SKM-1 (cell line): ENCODE results near the gene RGMA.

Experiments
- DNase-seq: peaks from one replicate; lab custom pipeline; 2025; ENCODE audit not compliant: unreplicated experiment; lab: John Stamatoyannopoulos, UW

Gene RGMA

DNA sequence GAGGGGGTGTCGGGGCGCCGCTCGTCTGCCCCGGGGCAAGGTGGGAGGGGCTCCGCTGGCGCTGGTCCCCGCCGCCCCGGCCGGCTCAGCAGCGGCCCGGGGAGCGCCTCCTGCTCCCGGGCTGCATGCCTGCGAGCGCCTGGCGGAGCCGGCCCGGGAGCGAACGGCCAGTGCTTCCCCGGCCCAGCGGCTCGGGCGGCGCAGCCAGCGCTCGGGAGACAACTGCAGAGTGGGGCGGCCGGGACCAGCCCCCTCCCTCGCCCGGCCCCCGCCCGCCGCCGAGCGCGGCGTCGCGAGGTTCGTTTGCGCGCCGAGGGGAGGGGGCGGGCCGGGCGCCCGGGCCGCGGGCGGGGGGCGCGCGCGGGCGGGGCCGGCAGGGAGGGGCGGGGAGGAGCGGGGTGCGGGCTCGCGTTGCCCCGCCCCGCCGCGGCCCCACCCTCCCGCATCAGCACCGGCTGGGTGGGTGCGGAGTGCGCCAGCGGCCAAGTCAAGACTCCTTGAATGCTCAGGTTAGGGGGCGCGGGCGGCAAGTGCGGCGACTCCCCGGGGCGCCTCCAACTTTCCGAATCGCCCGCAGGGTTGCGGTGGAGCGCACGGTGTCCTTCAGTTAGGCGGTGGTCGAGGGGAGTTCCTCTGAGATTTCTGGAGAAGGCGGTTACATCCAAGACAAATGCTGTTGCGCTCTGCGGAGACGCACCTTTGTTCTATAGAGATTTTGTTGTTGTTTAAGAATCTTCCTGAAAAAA lies at the start of gene RGMA:
Gene RGMA, minus strand, starts transcription at position 231 of the 746 bp plus-strand sequence. CDS start 279 bp downstream, outside the sequence.
- DNase-seq: no peak

DNA sequence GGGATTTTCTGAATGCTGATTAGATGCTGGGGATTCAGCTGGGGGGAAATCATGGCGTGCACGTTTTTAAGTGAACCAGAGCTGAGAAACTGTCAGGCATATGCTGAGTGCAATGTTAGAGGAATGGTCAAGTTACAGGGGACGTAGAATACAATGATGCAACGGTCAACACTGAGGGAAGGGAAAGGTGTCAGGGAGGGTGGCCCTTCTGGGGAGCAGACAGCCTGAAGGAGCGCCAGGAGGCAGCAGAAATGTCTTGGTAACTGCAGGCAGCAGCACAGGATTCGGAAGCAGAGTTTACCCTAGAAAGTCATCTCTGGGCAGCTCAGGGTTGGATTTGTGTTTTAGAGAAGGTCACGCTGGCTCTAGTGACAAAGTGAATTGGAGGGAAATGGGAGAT lies 47.6 kb upstream of the RGMA start:
- DNase-seq: no peak

DNA sequence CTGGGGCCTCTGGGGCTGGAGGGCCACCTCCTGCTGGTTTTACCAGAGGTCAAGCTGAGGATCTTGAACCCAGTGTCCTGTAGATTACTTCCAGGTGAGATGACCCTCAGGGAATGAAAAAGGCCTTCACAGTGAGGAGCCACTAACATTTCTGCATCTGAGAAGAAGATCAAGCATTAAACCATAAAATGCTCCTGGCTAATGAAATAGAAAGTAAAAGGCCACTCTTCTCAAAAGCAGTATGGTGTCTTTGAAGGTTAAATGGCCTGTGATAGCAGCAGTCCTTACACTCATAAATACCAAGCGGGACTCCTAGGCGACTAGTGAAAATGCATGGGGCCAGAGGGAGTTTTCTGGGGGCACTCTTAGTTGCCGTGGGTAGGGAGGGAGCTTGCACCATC lies 47.0 kb upstream of the RGMA start:
- no peak for DNase-seq

GRCh38 chr15:93135459-93135858 lies 46.4 kb upstream of the RGMA start:
- no peak for DNase-seq

DNA sequence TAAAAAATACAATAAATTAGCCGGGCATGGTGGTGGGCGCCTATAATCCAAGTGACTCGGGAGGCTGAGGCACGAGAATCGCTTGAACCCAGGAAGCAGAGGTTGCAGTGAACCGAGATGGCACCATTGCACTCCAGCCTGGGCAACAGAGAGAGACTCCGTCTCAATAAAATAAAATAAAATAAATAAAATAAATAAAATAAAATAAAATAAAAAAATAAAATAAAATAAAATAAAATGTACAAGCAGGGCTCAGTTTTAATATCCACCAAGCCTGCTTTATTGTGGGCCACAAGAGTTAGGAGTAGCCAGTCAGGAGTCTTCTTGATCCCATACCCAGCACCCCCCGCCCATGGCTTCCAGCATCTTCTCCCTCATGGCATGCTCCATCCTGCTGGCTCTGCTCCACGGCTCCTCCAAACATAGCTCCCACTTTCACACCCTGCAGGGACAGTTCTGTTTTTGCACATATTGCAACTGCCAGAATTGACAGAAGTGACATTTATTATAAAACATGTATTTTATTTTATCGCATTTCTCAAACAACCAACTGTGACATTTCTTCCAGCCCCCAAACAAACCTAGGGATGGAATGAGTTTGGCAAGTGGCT lies 42.6 kb upstream of the RGMA start:
- DNase-seq: no peak

- DNase-seq: no peak
Measured at GRCh38 chr15:93129702-93130488, 40.9 kb upstream of the RGMA start.

GRCh38 chr15:93127286-93127685 lies 38.3 kb upstream of the RGMA start:
- DNase-seq: no peak

DNA sequence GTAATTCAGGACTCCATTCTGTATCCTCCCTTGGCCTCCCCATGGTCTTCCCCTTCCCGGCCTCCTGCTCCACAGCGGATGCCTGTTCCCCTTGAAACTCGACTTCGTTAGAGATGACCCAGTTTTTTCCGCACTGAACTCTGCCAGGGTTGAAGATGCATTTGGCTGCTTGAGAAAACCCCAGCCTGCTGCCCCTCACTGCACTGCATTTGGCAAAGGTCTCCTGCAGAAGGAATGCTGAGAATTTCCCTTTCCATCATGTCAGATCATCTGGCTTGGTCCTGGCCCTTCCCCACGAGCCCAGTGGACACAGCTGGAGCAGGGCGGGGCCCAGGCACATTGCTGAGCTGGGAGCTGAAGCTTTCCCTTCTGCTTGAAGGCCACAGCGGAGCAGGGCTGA lies 37.6 kb upstream of the RGMA start:
- DNase-seq: no peak

GRCh38 chr15:93126148-93126547 lies 37.1 kb upstream of the RGMA start:
- no peak for DNase-seq

DNA sequence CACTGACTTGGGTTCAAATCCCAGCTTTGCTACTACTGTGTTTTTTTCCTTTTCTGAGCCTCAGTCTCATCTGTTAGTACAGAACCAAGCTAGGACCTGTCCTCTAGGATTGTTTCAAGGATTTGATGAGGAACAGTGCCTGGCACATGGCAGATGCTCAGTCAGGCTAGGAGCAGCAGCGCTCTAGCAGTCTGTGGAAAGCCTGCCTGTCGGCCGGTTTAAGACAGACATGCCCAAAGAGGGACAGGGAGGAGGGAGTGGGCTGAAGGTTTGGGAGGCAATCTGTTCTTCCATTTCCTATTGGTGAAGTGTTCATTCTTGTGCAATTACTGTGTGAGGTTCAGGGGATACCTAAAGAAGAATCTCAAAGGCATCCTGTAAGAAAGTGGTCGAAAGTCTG lies 35.1 kb upstream of the RGMA start:
- no peak for DNase-seq

- no peak for DNase-seq
Measured at GRCh38 chr15:93121973-93122910, 33.2 kb upstream of the RGMA start.

DNA sequence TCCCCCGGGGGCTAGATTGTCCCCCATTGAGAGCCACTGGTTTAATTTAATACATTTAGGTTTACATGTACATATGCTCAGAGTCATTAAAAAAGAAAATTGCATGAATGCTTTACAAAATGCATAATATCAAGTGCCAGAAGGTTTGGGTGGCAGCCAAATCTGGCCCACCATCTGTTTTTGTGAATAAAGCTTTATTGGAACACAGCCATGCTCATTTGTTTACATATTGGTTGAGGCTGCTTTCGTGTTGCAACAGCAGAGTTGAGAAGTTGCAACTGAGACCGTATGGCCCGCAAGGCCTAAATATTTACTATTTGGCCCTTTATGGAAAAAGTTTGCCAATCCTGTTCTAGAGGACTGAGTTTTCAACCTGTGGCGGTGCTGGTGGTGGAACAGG lies 32.1 kb upstream of the RGMA start:
- DNase-seq: no peak

DNA sequence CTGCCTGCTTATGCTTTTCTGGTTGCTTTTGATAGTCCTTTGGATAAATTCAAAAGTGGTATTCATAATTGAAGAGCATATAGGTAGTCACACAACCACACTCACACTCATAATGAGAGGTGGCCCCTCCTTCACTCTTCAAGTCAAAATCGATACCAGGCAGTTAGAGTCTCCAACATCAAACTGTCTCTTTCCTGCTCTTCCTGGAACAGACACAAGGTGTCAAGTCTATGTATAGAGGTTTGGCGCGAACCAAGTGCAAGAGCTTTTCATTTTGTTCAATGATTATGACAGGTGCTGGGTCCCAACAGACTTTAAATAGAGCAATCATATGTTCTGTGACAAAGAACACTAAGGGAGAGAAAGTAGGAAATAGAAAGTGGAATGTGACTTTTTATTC lies 29.9 kb upstream of the RGMA start:
- no peak for DNase-seq

DNA sequence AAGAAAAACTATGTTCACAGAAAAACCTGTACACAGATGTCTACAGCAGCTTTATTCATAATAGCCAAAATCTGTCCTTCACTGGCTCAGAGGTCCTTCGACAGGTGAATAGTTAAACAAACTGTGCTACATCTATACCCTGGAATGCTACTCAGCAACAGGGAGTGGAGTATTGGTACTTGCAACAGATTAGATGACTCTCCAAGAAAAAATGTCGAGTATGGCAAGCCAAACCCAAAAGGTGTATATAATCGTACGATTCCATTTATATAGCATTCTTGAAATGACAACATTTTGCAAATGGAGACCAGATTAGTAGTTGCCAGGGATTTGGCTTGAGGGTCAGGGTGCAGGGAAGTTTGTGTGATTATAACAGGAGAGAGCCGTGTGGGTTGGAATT lies 22.4 kb upstream of the RGMA start:
- DNase-seq: no peak

GRCh38 chr15:93110502-93111040 lies 21.6 kb upstream of the RGMA start:
- DNase-seq: no peak

- DNase-seq: no peak
Measured at GRCh38 chr15:93109336-93110102, 20.5 kb upstream of the RGMA start.

DNA sequence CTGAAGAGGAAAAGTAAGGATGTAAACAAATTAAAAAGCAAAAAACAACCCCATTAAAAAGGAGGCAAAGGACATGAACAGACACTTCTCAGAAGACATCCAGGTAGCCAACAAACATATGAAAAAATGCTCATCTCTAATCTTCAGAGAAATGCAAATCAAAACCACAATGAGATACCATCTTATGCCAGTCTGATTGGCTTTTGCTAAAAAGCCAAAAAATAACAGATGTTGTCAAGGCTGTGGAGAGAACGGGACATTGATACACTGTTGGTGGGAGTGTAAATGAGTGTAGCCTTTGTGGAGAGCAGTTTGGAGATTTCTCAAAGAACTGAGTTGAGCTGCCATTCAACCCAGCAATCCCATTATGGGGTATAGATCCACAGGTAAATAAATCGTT lies 18.6 kb upstream of the RGMA start:
- no peak for DNase-seq

DNA sequence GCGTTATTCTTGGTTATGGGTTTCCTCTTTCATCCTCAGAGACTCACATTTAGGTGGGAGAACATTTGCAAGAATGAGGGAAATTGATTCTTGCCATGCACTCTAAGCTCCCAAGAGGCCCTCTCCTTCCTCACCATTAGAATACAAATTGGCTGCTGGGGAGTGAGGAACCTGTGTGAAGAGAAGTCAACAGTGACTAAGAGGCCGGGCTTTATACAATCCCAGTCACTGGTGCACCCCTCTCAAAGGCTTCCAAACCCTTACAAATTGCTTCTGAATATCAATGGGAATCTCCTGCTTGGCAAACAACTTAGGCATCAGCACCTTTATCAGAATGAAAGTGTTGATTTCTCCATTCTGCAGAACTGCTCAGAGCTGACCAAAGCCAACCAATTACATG lies 16.5 kb upstream of the RGMA start:
- no peak for DNase-seq

GRCh38 chr15:93103823-93104222 lies 14.8 kb upstream of the RGMA start:
- no peak for DNase-seq

DNA sequence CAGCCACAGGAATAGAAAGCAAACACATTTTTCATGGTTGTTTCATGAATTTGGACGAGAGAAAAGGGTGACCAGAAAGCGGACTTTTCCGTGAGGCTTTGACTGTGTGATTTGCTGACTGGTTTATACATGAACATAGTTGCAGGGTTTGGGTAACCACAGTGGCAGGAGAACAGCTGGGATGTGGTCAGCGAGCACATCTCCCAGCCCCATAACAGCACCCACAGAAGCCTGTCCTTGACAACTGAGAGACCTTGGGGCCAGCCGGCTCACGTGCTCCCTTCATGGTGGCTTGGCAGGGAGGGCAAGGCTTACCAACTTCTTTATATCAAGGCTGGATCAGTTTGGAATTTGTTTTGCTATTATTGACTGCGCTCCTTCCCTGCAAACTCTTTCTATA lies 13.2 kb upstream of the RGMA start:
- DNase-seq: no peak
